CD4-positive, alpha-beta T cell treated with Interleukin-2 at 100 ng/mL for 4 hours (primary cell): ENCODE results near the gene APOBEC3F.
"Not testable (repeated sequence)": the region's sequence is repeated elsewhere in the genome, so short reads cannot be mapped to it uniquely, and the experiment has no call there.

Source experiments
- DNase-seq: peaks from one replicate; pipeline ENCODE4 v3.0.0-alpha.2; 2020; ENCODE audit warnings: low spot score

Gene APOBEC3F

GRCh38 chr22:39027717-39028116, 12.9 kb upstream of the APOBEC3F start:
- DNase-seq = no peak

- DNase-seq = no peak
Observed at GRCh38 chr22:39028281-39028680, 12.4 kb upstream of the APOBEC3F start.

- no peak for DNase-seq
Observed at GRCh38 chr22:39029227-39029626, 11.4 kb upstream of the APOBEC3F start.

GRCh38 chr22:39030705-39031104, 10.0 kb upstream of the APOBEC3F start:
- DNase-seq = no peak

- not testable (repeated sequence) for DNase-seq
Observed at GRCh38 chr22:39031434-39032295, 9.0 kb upstream of the APOBEC3F start.

GRCh38 chr22:39037071-39037470, 3.6 kb upstream of the APOBEC3F start:
- not testable (repeated sequence) for DNase-seq

GRCh38 chr22:39039306-39040126, 1.1 kb upstream of the APOBEC3F start:
- no peak for DNase-seq

GRCh38 chr22:39040155-39040537, 518 bp upstream of the APOBEC3F start:
- not testable (repeated sequence) for DNase-seq

- DNase-seq = no peak
Observed at GRCh38 chr22:39041908-39042307, 1.2 kb downstream of the APOBEC3F start.

- DNase-seq = not testable (repeated sequence)
Observed at GRCh38 chr22:39043063-39043462, 2.4 kb downstream of the APOBEC3F start.

GRCh38 chr22:39045136-39045535, 4.5 kb downstream of the APOBEC3F start:
- not testable (repeated sequence) for DNase-seq

- DNase-seq = not testable (repeated sequence)
Observed at GRCh38 chr22:39049486-39049885, 8.8 kb downstream of the APOBEC3F start.

GRCh38 chr22:39051844-39052495, 11.3 kb downstream of the APOBEC3F start:
- DNase-seq = not testable (repeated sequence)

GRCh38 chr22:39055658-39056057, 15.0 kb downstream of the APOBEC3F start:
- DNase-seq = no peak

GRCh38 chr22:39061290-39061689, 20.6 kb downstream of the APOBEC3F start:
- DNase-seq = not testable (repeated sequence)

GRCh38 chr22:39061951-39062350, 21.3 kb downstream of the APOBEC3F start:
- not testable (repeated sequence) for DNase-seq

GRCh38 chr22:39063904-39064303, 23.2 kb downstream of the APOBEC3F start:
- DNase-seq = not testable (repeated sequence)

- DNase-seq = not testable (repeated sequence)
Observed at GRCh38 chr22:39066442-39067276, 26.0 kb downstream of the APOBEC3F start.

GRCh38 chr22:39068033-39068785, 27.5 kb downstream of the APOBEC3F start:
- no peak for DNase-seq

GRCh38 chr22:39070186-39070585, 29.5 kb downstream of the APOBEC3F start:
- no peak for DNase-seq

GRCh38 chr22:39072581-39072981, 31.9 kb downstream of the APOBEC3F start:
- DNase-seq = not testable (repeated sequence)
